Thyroid gland (tissue), 4 donors: ENCODE data around the gene TLX2. TPM values are rescaled to one million over a fixed set of nuclear protein-coding genes. Genes with fewer than 3 reads are reported as not detected.

ENCODE experiments used
- DNase-seq, 2 donors: peaks; one replicate each; pipeline ENCODE4 v3.0.0-alpha.2; 2019
- H3K27ac ChIP-seq, 3 donors: fragments of 200-600 bp; sonication (generic); 1 replicate in 2 of 3; 2 replicates in 1 of 3; pipeline ENCODE4 v1.5.1; 2016 to 2019; ENCODE audit warnings: mild to moderate bottlenecking in 1 of 3, moderate library complexity in 1 of 3
- H3K27me3 ChIP-seq: fragments of 200-600 bp; sonication (generic); one replicate; pipeline ENCODE4 v1.5.1; 2019
- H3K36me3 ChIP-seq, 2 donors: fragments of 200-600 bp; sonication (generic); one replicate each; pipeline ENCODE4 v1.5.1; 2016 to 2019
- H3K4me1 ChIP-seq, 2 donors: fragments of 200-600 bp; sonication (generic); one replicate each; pipeline ENCODE4 v1.5.1; 2017 to 2019
- H3K4me3 ChIP-seq, 3 donors: fragments of 200-600 bp; sonication (generic); replicated peaks in 1 of 3; 1 replicate in 2 of 3; 2 replicates in 1 of 3; pipeline ENCODE4 v1.5.1; 2016; ENCODE audit warnings: mild to moderate bottlenecking in 1 of 3
- H3K9me3 ChIP-seq: fragments of 200-600 bp; sonication (generic); one replicate; pipeline ENCODE4 v1.5.1; 2017
- POLR2A ChIP-seq, 2 donors: fragments of 450-650 bp; IDR thresholded peaks; one replicate each; pipeline ENCODE4 v1.6.1; 2017; ENCODE audit warnings: antibody characterized with exemption in 2 of 2, mild to moderate bottlenecking in 2 of 2, moderate library complexity in 1 of 2
- WGBS, 2 donors: methylation state at CpG; one replicate each; pipeline ENCODE4 v1.1.5; 2017; 5-methylcytosine and 5-hydroxymethylcytosine counted together
- intact Hi-C: fragments of 100-400 bp; cut with DNase I; formaldehyde crosslinking; loops from one replicate; pipeline ENCODE4 v1.15.1; 2023
- total RNA-seq, 4 donors: library from RNA; depleted of rRNA; stranded (reverse); fragments of >200 nt; gene quantifications; one replicate each; pipeline ENCODE4 v1.2.3, GENCODE V29; 2016
- TF ChIP-seq, protein P1 (sequence below), 6 experiments: fragments of 200-600 bp in 3 of 6; fragments of 450-650 bp in 3 of 6; sonication (generic) in 3 of 6; IDR thresholded peaks; one replicate each; pipeline ENCODE4 v1.5.1; 2016 to 2019; ENCODE audit warnings: antibody characterized with exemption in 6 of 6, mild to moderate bottlenecking in 2 of 6, inconsistent platforms in 1 of 6, moderate library complexity in 1 of 6

Gene TLX2
- total RNA-seq, 4 donors from 2014 or later = not detected

- Histone ChIP-seq H3K36me3 (no peaks in the 10 kb centered on the region), H3K4me1 (no peaks in the 10 kb centered on the region), H3K27me3 (no peaks in the 10 kb centered on the region), H3K9me3 (no peaks in the 10 kb centered on the region), H3K4me3 (no peak overlapping the region), H3K27ac (no peak overlapping the region)
- 74 to 90% methylated on average over 7 of the region's 7 CpGs for WGBS, 2 donors
- no peak for DNase-seq
- intact Hi-C loops = no loop called here
- TF ChIP-seq POLR2A (IDR thresholded peaks at IDR 0.05) = no peak
- TF ChIP-seq, protein P1, sequence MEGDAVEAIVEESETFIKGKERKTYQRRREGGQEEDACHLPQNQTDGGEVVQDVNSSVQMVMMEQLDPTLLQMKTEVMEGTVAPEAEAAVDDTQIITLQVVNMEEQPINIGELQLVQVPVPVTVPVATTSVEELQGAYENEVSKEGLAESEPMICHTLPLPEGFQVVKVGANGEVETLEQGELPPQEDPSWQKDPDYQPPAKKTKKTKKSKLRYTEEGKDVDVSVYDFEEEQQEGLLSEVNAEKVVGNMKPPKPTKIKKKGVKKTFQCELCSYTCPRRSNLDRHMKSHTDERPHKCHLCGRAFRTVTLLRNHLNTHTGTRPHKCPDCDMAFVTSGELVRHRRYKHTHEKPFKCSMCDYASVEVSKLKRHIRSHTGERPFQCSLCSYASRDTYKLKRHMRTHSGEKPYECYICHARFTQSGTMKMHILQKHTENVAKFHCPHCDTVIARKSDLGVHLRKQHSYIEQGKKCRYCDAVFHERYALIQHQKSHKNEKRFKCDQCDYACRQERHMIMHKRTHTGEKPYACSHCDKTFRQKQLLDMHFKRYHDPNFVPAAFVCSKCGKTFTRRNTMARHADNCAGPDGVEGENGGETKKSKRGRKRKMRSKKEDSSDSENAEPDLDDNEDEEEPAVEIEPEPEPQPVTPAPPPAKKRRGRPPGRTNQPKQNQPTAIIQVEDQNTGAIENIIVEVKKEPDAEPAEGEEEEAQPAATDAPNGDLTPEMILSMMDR (IDR thresholded peaks at IDR 0.05) = no peak
Observed at GRCh38 chr2:74562126-74562775, 48.0 kb downstream of the TLX2 start.

- intact Hi-C loops = no loop called here
- H3K9me3 ChIP-seq = no peaks in the 10 kb centered on the region
- no peak for DNase-seq
- H3K36me3 ChIP-seq = no peaks in the 10 kb centered on the region
- H3K4me3 ChIP-seq = no peak overlapping the region
- H3K27ac ChIP-seq = no peak overlapping the region
- H3K4me1 ChIP-seq = no peaks in the 10 kb centered on the region
- TF ChIP-seq, protein P1 (IDR thresholded peaks at IDR 0.05) = no peak
- TF ChIP-seq POLR2A (IDR thresholded peaks at IDR 0.05) = no peak
- WGBS, 2 donors = 82 to 84% methylated on average over 5 of the region's 5 CpGs
- no peaks in the 10 kb centered on the region for H3K27me3 ChIP-seq
Observed at GRCh38 chr2:74564222-74564621, 50.0 kb downstream of the TLX2 start.

DNA sequence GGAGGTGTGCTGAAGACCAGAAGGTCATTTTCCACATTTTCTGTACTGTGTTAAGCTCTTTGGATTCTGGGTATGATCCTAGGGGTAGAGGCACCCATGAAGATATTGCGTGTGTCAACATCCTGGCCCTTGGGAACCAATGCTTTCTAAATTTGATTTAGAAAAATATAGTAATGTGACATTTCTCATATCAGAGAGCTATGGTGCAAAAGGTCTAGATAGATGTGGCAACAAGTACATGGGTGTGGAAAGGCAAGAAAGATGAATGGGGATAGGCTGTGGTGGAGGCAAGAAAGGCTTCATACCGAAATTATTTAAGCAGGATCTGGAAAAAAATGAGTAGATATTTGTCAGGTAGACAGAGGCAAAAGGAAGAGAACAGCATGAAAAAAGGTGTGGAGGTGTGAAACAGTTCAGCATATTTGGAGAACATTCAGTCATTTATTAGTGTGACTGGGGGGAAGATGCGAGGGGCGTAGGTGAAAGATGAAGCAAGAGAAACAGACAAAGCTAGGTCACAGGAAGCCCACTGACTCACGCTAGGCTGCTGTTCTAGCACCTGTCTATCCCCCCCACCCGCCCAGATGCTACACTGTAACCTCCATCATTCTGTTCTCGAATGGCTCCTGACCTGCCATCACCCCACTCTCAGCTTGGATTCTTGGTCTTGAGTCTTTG is 52.0 kb downstream of the TLX2 start:
- Histone ChIP-seq H3K4me1 (no peaks in the 10 kb centered on the region), H3K36me3 (no peaks in the 10 kb centered on the region), H3K27me3 (no peaks in the 10 kb centered on the region), H3K9me3 (no peaks in the 10 kb centered on the region), H3K4me3 (no peak overlapping the region), H3K27ac (no peak overlapping the region)
- intact Hi-C loops = no loop called here
- TF ChIP-seq, protein P1 (IDR thresholded peaks at IDR 0.05) = no peak
- no peak for TF ChIP-seq POLR2A (IDR thresholded peaks at IDR 0.05)
- WGBS, 2 donors = 83 to 86% methylated on average over 7 of the region's 7 CpGs
- DNase-seq = no peak

DNA sequence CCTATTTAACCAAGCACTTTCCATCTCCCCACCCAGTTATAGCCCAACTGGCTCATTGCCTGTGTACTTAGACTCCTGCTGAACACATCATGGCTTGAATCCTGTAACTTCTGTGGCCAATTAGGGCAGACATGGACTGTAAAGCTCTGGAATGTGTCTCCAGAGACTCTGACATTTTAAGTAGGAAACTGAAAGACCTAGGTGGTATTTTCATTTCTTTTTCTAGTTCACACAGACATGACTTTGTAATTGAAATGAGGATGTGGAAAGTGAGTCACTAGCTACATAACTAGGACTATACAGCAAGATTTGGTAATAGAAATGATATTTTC is 52.5 kb downstream of the TLX2 start:
- no peaks in the 10 kb centered on the region for H3K36me3 ChIP-seq
- DNase-seq = no peak
- TF ChIP-seq, protein P1 (IDR thresholded peaks at IDR 0.05) = no peak
- no peak for TF ChIP-seq POLR2A (IDR thresholded peaks at IDR 0.05)
- no peaks in the 10 kb centered on the region for H3K27me3 ChIP-seq
- H3K27ac ChIP-seq = no peak overlapping the region
- no peaks in the 10 kb centered on the region for H3K9me3 ChIP-seq
- no peak overlapping the region for H3K4me3 ChIP-seq
- no peaks in the 10 kb centered on the region for H3K4me1 ChIP-seq
- intact Hi-C loops = no loop called here

Other genes with a start within 250 kb of the TLX2 start
- 10 to 100 TPM; 18.3 to 94.5 (median 59.8) TPM for gene SLC4A5, start 171.0 kb upstream of the TLX2 start, total RNA-seq
- gene DCTN1, start 134.1 kb upstream of the TLX2 start, total RNA-seq = 100 to 1,000 TPM in 3 of 4 donors, 10 to 100 TPM in 1; 82.6 to 124 (median 108) TPM
- 1 to 10 TPM; 2.3 to 3.4 (median 3.1) TPM for gene C2orf81, start 92.8 kb upstream of the TLX2 start, total RNA-seq
- 10 to 100 TPM in 3 of 4 donors, 1 to 10 TPM in 1; 6.5 to 19.3 (median 13.6) TPM for gene WDR54, start 92.7 kb upstream of the TLX2 start, total RNA-seq
- gene RTKN, start 72.5 kb upstream of the TLX2 start, total RNA-seq = 10 to 100 TPM; 24.5 to 41.9 (median 35.6) TPM
- 10 to 100 TPM; 19.9 to 74.4 (median 46.1) TPM for gene INO80B, start 59.4 kb upstream of the TLX2 start, total RNA-seq
- 100 to 1,000 TPM in 2 of 4 donors, 10 to 100 TPM in 2; 60.7 to 119 (median 102) TPM for gene WBP1, start 56.0 kb upstream of the TLX2 start, total RNA-seq
- 10 to 100 TPM; 40.9 to 57.6 (median 51.3) TPM for gene MOGS, start 49.1 kb upstream of the TLX2 start, total RNA-seq
- gene MRPL53, start 41.8 kb upstream of the TLX2 start, total RNA-seq = 10 to 100 TPM; 15.0 to 49.4 (median 40.9) TPM
- gene CCDC142, start 31.5 kb upstream of the TLX2 start, total RNA-seq = 10 to 100 TPM; 13.6 to 58.7 (median 31.3) TPM
- 10 to 100 TPM; 18.9 to 38.0 (median 22.4) TPM for gene TTC31, start 31.4 kb upstream of the TLX2 start, total RNA-seq
- 1 to 10 TPM in 2 of 4 donors, under 1 TPM in 1, not detected in 1; 0.50 to 2.6 (median 1.9) TPM for gene LBX2, start 14.8 kb upstream of the TLX2 start, total RNA-seq
- 10 to 100 TPM; 11.0 to 25.9 (median 17.1) TPM for gene PCGF1, start 6.8 kb upstream of the TLX2 start, total RNA-seq
- not detected for gene DQX1, start 11.8 kb downstream of the TLX2 start, total RNA-seq
- 100 to 1,000 TPM in 3 of 4 donors, 10 to 100 TPM in 1; 93.7 to 168 (median 112) TPM for gene AUP1, start 15.3 kb downstream of the TLX2 start, total RNA-seq
- 10 to 100 TPM; 27.3 to 45.9 (median 37.5) TPM for gene HTRA2, start 15.5 kb downstream of the TLX2 start, total RNA-seq
- gene LOXL3, start 39.5 kb downstream of the TLX2 start, total RNA-seq = 1 to 10 TPM in 3 of 4 donors, under 1 TPM in 1; 0.98 to 5.6 (median 2.2) TPM
- gene DOK1, start 40.3 kb downstream of the TLX2 start, total RNA-seq = 10 to 100 TPM; 14.4 to 19.4 (median 18.4) TPM
- gene M1AP, start 133.9 kb downstream of the TLX2 start, total RNA-seq = 1 to 10 TPM in 3 of 4 donors, under 1 TPM in 1; 0.81 to 2.6 (median 1.8) TPM
- gene SEMA4F, start 139.8 kb downstream of the TLX2 start, total RNA-seq = 1 to 10 TPM; 4.3 to 7.2 (median 6.1) TPM